Lung microvascular endothelial cell (primary cell): Measurements from ENCODE around the gene DUS3L. TPM values are rescaled to one million over a fixed set of nuclear protein-coding genes. Genes with fewer than 3 reads are reported as not detected.

Experiments used
- DNase-seq, 2 donors: peaks; one replicate each; pipeline versions ENCODE4 v3.0.0 to v3.0.0-alpha.2; 2010; ENCODE audit warnings: low read depth in 2 of 2
- total RNA-seq: library from RNA; depleted of rRNA; stranded (reverse); fragments of >200 nt; gene quantifications from 2 replicates; pipeline ENCODE4 v1.2.1, GENCODE V29; 2014

The DUS3L gene
- 19.6 and 20.7 TPM in 2 replicates for total RNA-seq

- DNase-seq: peak; percentile 99 to 100
These were observed at the start of gene DUS3L for GRCh38 chr19:5790559-5791520. TSS of gene DUS3L (minus strand) at chr19:5791163. CDS start at chr19:5791141, 22 bp downstream.

- DNase-seq: no peak
These were observed 48.4 kb upstream of the DUS3L start, which contains the start of gene FUT6 for GRCh38 chr19:5839065-5840017. TSS of gene FUT6 (minus strand) at chr19:5839702. CDS start at chr19:5832567, 7,135 bp downstream.

GRCh38 chr19:5838353-5839064, 47.5 kb upstream of the DUS3L start:
- DNase-seq: no peak

- DNase-seq: no peak
These were observed 46.9 kb upstream of the DUS3L start for GRCh38 chr19:5837761-5838352.

- DNase-seq: no peak
These were observed 41.7 kb upstream of the DUS3L start for GRCh38 chr19:5832527-5833216.

GRCh38 chr19:5832061-5832460, 41.1 kb upstream of the DUS3L start:
- DNase-seq: no peak

GRCh38 chr19:5831159-5831558, 40.2 kb upstream of the DUS3L start:
- no peak for DNase-seq

GRCh38 chr19:5829567-5830310, 38.8 kb upstream of the DUS3L start:
- no peak for DNase-seq

- DNase-seq: peak in 1 of 2 donors; percentile 50
These were observed 38.0 kb upstream of the DUS3L start for GRCh38 chr19:5828661-5829566.

GRCh38 chr19:5827891-5828660, 37.1 kb upstream of the DUS3L start:
- peak; percentile 86 to 96 for DNase-seq

- DNase-seq: no peak
These were observed 36.5 kb upstream of the DUS3L start for GRCh38 chr19:5827342-5827890.

GRCh38 chr19:5826531-5827341, 35.8 kb upstream of the DUS3L start:
- DNase-seq: peak in 1 of 2 donors; percentile 19

GRCh38 chr19:5825178-5825577, 34.2 kb upstream of the DUS3L start:
- DNase-seq: no peak

- no peak for DNase-seq
These were observed 33.8 kb upstream of the DUS3L start for GRCh38 chr19:5824751-5825150.

- no peak for DNase-seq
These were observed 32.8 kb upstream of the DUS3L start for GRCh38 chr19:5823579-5824281.
